Astrocyte (in vitro differentiated cells and primary cell): ENCODE data around the gene EXD3.

ENCODE experiments used
- CTCF ChIP-seq: IDR thresholded peaks from 2 replicates; pipeline ENCODE4 v1.5.1; 2011; ENCODE audit warnings: low read depth, mild to moderate bottlenecking, inconsistent platforms, low read length, moderate library complexity; ENCODE audit not compliant: insufficient read depth
- EZH2 ChIP-seq: IDR thresholded peaks from 2 replicates; pipeline ENCODE4 v1.6.1; 2012; ENCODE audit warnings: mild to moderate bottlenecking, low read length, inconsistent platforms; ENCODE audit not compliant: insufficient read depth

GRCh38 chr9:137410891-137411249, 12.1 kb downstream of the EXD3 start:
- TF ChIP-seq CTCF (no peak), EZH2 (no peak)
